HG03378 (cell line): ENCODE measurements around the gene CAMTA1.

Experiments
- ATAC-seq: cut with Tn5 transposase; IDR thresholded peaks from one replicate; pipeline ENCODE4 v1.9.1; 2021; ENCODE audit warnings: mild to moderate bottlenecking, moderate library complexity; ENCODE audit not compliant: unreplicated experiment

The CAMTA1 gene

DNA sequence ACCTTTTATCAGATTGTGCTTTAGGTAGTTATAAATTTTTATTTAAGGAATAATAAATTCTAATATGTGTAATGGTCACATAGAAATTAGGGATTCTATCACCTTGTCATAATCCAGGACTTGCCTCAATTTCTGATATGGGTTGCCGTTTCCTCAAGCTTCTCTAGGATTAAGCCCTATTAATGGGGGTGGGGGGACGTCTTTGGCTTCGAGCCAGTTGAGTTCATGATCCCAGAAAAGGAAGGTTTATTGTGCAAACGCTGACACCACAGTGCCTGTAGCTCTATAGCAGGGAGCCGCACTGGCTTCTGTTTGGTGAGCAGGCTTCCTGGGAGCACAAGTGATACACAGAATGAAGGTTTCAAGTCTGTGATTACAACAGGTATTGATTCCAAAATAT lies 963.9 kb downstream of the CAMTA1 start:
- ATAC-seq, result no peak

GRCh38 chr1:7751174-7751573 lies 965.9 kb downstream of the CAMTA1 start:
- ATAC-seq, result no peak

DNA sequence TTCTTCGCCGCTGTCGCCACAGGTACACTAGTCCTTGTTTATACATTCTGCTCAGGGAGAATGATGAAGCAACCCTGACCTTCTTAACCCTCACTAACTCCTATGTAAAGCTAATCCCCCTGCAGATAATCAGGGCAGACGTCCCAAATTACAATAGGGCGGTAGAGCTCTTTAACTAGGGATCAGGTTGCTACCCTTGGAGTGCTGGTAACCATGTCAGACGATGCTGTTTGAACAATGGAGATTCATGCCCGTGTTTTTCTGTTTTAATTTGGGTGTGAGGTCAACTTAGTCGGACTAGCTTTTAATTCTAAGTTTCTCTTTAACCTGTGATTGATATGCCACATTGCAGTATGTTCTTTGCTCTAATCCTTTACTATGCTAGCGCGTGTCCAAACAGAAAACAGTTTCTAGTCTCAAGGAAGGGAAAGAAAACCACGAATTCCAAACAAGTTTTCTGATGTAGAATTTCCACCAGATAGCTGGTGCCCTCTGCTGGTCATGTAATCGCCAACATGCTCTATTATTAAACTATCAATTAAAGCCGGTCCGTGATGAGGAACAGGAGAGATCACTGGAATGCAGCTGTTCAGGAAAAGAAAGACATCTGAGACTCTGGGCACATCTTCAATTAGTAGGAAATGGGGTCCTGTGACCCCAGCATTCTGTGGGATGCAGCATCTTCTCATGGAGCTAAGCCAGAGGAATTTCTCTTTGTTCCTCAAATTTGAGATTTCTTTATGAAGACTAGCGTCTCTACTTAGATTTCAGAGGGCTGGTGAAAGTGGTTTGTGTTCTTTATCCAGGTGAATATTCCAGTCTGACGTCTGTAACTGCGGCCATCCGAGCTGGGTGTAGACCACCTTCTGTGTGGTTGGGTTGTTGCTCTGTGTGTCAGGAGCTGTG lies 967.5 kb downstream of the CAMTA1 start:
- ATAC-seq, result no peak

- no peak for ATAC-seq
These were observed 968.4 kb downstream of the CAMTA1 start for GRCh38 chr1:7753641-7754040.

DNA sequence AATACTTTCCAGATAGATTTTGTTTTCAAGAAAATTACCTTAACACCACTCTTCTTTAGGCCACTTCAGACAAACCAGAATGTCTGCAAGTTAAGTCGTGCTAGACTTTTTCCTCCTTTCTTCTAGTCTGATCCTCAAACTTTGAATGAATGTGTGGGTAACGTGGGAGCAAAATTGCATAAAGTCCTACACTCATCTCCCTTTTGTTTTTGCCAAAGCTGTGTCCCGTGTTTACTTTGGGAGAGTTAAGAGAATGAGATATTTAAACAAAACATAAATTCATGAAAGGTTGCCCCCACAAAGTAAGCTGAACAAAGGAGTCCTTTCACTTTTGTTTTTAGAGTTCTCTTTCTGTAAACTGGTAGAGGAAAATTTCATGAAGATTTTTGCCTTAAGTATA lies 969.0 kb downstream of the CAMTA1 start:
- ATAC-seq, result no peak

- no peak for ATAC-seq
These were observed 970.2 kb downstream of the CAMTA1 start for GRCh38 chr1:7755448-7755847.

GRCh38 chr1:7760245-7760644 lies 975.0 kb downstream of the CAMTA1 start:
- ATAC-seq, result no peak

DNA sequence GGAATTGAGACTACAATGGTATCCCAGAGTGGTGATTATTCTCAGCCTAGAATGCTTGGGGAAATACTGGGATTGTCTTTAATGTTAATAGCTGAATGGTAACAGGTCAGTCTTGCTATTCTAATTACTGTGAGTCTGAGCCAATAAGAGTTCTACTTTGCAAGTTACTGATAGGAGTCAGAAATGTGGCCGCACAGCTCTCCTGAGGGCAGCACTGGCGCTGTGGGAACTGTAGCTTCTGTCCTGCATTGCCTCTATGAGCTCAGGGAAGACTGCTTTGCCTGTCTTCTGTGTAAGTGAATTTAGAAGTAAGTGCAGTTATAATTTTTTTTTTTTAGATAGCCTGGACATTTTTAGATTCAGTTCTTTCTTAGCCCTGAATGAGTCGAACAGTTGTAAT lies 975.8 kb downstream of the CAMTA1 start:
- no peak for ATAC-seq

DNA sequence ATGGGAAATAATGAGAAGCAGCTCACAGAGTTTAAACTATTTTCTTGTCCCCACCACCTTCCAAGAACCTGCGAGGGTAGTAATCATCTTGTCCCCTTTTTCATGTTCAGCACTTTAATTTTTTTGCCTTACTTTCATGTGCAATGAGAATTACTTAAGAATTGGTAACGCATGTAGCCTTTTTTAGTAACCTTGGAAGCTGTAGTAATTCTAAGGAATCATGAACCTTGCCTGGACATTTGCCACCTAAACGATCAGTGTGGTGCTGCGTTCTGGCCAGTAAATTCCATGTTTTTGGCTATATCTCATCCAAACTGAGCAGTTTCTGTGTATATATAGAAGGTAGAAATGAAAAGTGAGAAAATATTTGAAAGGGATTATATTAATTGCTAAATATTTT lies 981.9 kb downstream of the CAMTA1 start:
- ATAC-seq, result no peak

DNA sequence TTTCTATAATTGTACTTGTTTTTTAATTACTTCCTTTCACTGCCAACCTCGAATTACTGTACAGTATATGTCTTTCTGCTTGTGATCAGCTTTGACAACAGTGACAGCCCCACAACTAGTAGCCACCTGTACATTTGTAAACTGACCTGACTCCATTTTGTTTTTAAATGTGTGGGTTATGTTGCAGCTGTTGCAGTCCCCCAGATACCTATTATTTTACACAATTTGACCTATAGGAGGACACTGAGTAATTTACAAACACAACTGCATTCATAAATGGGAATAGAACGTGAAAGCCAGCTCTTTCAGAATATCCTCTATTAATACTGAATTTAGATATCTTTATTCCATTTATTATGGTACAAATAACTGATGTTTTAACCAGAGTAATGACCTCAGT lies 983.3 kb downstream of the CAMTA1 start:
- ATAC-seq, result no peak

DNA sequence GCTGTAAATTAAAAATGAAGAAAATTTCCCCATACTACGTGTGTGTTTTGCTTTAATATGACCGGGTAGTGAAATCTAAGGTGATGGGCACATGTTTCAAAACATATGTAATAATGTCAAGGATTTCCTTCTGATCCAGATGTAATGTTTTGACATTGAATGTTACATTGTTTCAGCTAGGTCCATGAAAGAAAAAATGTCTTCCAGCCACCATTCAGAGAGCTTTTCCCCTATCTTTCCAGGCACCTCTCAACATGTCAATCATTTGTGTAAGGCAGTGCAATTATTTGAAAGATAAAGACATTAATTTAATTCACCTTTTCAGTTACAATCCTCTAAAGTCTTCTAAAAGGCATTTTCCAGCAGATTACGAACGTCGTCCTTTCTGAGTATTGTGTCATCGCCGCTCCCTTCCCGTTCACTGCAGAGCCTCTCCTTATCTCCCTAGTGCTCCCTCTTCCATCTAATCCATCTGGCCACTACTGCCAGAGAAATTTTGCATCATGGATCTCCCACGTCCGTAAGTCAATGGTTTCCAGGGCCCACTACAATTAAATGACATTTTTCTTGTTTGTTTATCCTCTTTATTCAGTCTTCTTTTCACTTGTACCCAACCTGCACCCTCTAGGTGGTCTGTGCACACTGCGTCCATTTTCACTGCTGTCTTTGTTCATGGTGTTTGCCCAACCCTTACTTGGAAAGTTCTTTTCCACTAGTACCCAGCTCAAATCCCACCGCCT lies 984.6 kb downstream of the CAMTA1 start:
- no peak for ATAC-seq

GRCh38 chr1:7770669-7770996 lies 985.4 kb downstream of the CAMTA1 start:
- ATAC-seq, result no peak

GRCh38 chr1:7770997-7771822 lies 986.0 kb downstream of the CAMTA1 start, which contains the start of gene VAMP3:
Gene VAMP3, plus strand, starts transcription at chr1:7771296. Its CDS starts 88 bp downstream, at chr1:7771384.
- no peak for ATAC-seq

DNA sequence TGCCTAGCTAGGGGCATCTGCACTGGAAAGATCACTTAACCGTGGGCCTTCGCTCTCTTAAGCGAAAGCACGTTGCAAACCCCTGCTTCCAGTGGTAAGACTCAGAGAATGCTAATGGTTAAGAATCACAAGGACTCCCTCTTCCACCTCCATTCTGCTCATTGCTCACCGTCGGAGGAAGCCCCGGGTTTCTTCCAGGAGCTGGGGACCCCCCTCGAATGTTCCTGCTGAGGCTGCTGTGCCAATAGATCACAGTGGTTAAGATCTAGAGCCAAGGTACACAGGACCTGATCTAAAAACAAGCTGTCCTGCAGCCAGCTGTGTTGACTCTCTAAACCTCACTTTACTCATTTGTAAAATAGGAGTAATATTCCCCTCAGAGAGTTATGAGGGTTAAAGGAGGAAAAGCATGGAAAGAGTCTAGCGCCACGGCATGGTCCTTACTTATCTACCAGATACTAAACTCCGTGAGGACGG lies 986.6 kb downstream of the CAMTA1 start:
- ATAC-seq, result no peak

DNA sequence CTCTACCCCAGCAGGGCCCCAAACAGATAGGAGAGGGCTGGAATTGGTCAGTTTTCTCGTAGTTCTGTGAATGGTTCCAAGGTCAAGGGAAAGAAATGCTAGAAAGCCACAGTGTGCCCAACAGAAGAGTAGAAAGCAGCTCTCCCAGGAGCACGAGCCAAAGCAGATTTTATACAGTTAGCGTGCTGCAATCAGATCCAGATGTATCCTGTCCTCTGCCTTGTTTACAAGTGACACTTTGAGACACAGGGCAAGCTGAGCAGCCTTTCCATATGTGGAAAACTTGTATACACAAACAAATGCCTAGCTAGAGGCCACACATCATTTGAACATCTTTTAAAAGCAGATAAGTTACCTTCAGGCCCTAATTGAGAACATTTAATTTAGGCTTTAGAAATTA lies 992.3 kb downstream of the CAMTA1 start:
- no peak for ATAC-seq

- no peak for ATAC-seq
These were observed 992.9 kb downstream of the CAMTA1 start for GRCh38 chr1:7778133-7778628.

DNA sequence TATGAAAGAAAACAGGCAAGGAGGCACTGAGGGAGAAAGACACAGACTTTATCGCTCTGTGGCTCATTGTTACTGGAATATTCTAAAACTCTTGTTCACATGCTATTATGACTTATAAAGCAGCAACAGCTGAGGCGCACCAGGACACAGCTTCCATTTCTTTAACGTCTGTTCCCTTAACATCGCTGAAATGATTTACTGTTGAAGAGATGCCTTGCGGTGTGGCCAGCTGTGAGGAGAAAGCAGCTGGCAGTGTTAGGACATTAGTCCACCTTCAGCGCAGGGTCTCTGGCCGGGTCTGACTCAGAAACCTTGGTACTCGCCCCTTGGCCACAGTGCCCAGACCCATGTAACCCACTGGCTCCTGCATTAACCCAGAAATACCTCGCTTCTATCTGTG lies 995.7 kb downstream of the CAMTA1 start:
- ATAC-seq, result no peak

- ATAC-seq, result no peak
These were observed 996.2 kb downstream of the CAMTA1 start for GRCh38 chr1:7781501-7781900.

DNA sequence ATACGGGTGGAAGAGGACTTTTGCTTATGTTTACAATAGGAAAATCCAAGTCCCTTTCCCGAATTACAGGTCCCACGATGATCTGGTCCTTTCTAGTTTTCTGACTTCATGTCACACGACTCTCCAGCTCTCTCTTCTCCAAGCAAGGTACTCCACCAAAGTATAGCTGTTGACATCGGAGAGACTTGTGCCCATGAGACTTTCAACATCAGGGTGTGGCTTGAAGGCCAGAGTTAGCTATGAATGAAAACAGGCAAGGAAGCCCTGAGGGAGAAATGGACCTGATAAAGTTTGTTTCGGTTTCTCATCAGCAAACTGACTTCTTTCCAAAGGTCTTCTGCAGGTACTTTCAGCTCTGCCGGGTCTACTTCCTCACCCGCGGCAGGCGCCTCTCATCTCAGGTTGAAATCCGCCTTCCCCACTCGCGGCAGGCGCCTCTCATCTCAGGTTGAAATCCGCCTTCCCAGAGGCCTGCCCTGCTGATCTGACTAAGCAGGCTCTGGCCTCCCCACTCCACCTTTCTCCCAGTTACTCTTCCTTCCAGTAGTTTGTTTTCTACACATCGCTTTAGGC lies 996.8 kb downstream of the CAMTA1 start:
- ATAC-seq, result no peak

DNA sequence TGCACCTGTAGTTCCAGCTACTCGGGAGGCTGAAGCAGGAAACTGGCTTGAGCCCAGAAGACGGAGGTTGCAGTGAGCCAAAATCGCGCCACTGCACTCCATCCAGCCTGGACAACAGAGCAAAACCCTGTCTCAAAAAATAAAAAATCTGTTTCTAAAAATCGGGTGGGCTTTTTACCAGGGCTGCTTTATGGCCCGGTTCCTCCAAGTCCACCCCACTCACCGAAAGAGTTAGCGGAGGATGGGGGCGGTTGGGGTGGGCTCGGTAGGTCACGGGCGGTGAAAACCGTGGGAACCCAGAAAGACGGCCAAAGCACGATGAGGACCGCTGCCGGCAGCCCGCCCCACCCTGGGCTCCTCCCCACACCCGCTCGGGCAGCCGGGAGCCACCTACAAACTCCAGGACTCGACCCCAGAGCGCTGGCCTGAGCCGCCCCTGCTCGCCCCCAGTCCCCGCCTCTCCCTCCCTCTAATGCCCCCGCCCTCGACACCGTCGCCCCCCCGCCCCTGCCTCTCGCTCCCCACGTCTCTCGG lies 998.0 kb downstream of the CAMTA1 start:
- ATAC-seq, result no peak
